Common myeloid progenitor, CD34-positive (primary cell): ENCODE data around the gene METTL25B.

Experiments
- CTCF ChIA-PET: fragments of 350-600 bp; sonication (Branson Sonifier 250); formaldehyde crosslinking; loops from one replicate; lab custom pipeline; 2021; ENCODE audit warnings: antibody characterized with exemption; lab: Charles Lee
- POLR2A ChIA-PET: fragments of 350-600 bp; sonication (Branson Sonifier 250); formaldehyde crosslinking; loops from one replicate; lab custom pipeline; 2021; ENCODE audit warnings: antibody characterized with exemption; lab: Charles Lee
- DNase-seq, 3 donors: peaks; one replicate each; pipeline versions ENCODE4 v3.0.0 to v3.0.0-alpha.2; 2013
- H3K27ac ChIP-seq, 2 experiments: 1 replicate in 1 of 2; 2 replicates in 1 of 2; pipeline ENCODE4 v1.7.0; 2013; ENCODE audit warnings: inconsistent platforms in 2 of 2, low read length in 2 of 2, mild to moderate bottlenecking in 2 of 2, low read depth in 1 of 2, moderate library complexity in 1 of 2; ENCODE audit not compliant: severe bottlenecking in 2 of 2, insufficient read depth in 1 of 2, poor library complexity in 1 of 2
- H3K27me3 ChIP-seq, 5 experiments: replicated peaks in 2 of 5; 1 replicate in 3 of 5; 2 replicates in 2 of 5; pipeline versions ENCODE4 v1.6.1 to v1.7.0; 2013; ENCODE audit warnings: low read length in 4 of 5, mild to moderate bottlenecking in 2 of 5, moderate library complexity in 2 of 5, inconsistent platforms in 1 of 5; ENCODE audit not compliant: insufficient read depth in 5 of 5, control insufficient read depth in 4 of 5
- H3K36me3 ChIP-seq, 4 experiments: 1 replicate in 2 of 4; 2 replicates in 2 of 4; pipeline versions ENCODE4 v1.6.1 to v1.7.0; 2013; ENCODE audit warnings: low read length in 3 of 4, control low read depth in 1 of 4, mild to moderate bottlenecking in 1 of 4; ENCODE audit not compliant: control insufficient read depth in 4 of 4, insufficient read depth in 4 of 4
- H3K4me1 ChIP-seq, 4 experiments: 1 replicate in 3 of 4; 2 replicates in 1 of 4; pipeline versions ENCODE4 v1.6.1 to v1.7.1; 2013; ENCODE audit warnings: low read length in 3 of 4, mild to moderate bottlenecking in 3 of 4, control low read depth in 1 of 4, inconsistent platforms in 1 of 4, moderate library complexity in 1 of 4; ENCODE audit not compliant: control insufficient read depth in 4 of 4, insufficient read depth in 4 of 4; ENCODE audit errors: control extremely low read depth in 1 of 4
- H3K4me3 ChIP-seq, 7 experiments: 1 replicate in 4 of 7; 2 replicates in 3 of 7; pipeline versions ENCODE4 v1.5.1 to v1.7.0; 2013; ENCODE audit warnings: mild to moderate bottlenecking in 7 of 7, low read length in 6 of 7, moderate library complexity in 6 of 7, inconsistent platforms in 2 of 7, low read depth in 2 of 7, control low read depth in 1 of 7; ENCODE audit not compliant: insufficient read depth in 4 of 7, control insufficient read depth in 1 of 7; ENCODE audit errors: extremely low read depth in 1 of 7
- H3K9me3 ChIP-seq, 5 experiments: 1 replicate in 4 of 5; 2 replicates in 1 of 5; pipeline versions ENCODE4 v1.6.1 to v1.7.1; 2013; ENCODE audit warnings: low read length in 4 of 5, mild to moderate bottlenecking in 2 of 5, inconsistent platforms in 1 of 5, low read depth in 1 of 5, moderate library complexity in 1 of 5; ENCODE audit not compliant: control insufficient read depth in 4 of 5, insufficient read depth in 2 of 5; ENCODE audit errors: control extremely low read depth in 1 of 5
- WGBS: methylation state at CpG from one replicate; pipeline ENCODE4 v1.1.5; 2013; ENCODE audit not compliant: insufficient coverage; 5-methylcytosine and 5-hydroxymethylcytosine counted together

The METTL25B gene

DNA sequence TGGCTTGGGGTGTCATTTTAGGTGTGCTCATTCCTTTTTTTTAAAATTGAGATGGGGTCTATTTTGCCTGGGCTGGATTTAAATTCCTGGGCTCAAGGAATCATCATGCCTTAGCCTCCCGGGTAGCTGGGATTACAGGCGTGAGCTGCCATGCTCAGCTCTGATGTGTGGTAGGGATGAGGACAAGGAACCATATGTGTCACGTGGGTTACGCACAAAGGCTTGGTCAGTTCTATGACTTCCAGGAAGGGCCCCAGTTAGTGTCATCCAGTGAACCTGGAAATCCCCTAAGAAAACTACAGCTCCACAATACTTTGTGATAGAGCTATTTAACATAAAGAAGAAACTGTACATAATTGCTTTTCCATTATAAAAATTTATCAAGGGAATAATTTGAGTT is 6.7 kb upstream of the METTL25B start:
- Histone ChIP-seq H3K4me1 (peaks cover 8 to 18% (median 15%) of the 10 kb centered on the region in 4 experiments), H3K27ac (no peak overlapping the region), H3K9me3 (no peaks in the 10 kb centered on the region), H3K27me3 (no peaks in the 10 kb centered on the region), H3K36me3 (peaks cover 20 to 42% (median 34%) of the 10 kb centered on the region in 4 experiments), H3K4me3 (no peak overlapping the region)
- ChIA-PET CTCF (interaction anchor here (0.9 to 17.7 kb wide), 4 partner anchors 8 to 98 kb away, joined by 3 to 393 read pairs (median 4); partner anchors contain the start of gene NES), POLR2A (no interaction called here)
- no peak for DNase-seq
- WGBS = no CpG with 5 or more reads among the region's 4 CpGs

DNA sequence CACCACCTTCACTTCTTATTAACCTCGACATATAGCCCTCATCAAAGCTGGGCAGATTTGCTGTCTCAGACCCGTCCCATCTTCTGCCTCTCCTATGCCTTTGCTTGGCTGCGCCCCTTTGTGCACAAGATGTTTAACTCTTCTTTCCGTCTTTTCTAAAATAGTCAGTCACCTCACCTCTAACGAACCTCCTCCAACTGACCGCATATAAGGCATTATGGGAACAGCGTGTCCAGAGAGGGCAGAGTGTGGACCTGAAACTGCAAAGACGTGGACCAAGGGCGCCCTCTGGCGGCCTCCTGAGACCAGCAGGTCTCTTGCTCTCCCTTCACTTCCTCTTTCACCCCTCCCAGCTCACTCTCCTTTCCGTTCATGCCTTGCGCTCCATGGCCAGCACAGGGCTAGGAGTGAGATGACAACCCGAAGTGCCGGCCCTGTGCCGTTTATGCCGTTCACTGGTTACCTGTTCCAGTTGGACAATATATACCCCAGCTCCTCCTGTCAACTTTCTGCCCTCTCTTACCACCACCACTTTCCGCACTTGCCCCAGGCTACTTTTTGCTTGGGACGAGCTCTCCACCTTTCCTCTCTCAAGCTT is 2.5 kb upstream of the METTL25B start:
- peak overlapping the region in 1 of 2 experiments; percentile 4 for H3K27ac ChIP-seq
- H3K9me3 ChIP-seq = no peaks in the 10 kb centered on the region
- 19% methylated on average over 16 of the region's 18 CpGs for WGBS
- ChIA-PET POLR2A (interaction anchor here (1.1 to 1.3 kb wide), 2 partner anchors 36 to 134 kb away, joined by 3 to 9 read pairs; no protein-coding TSS in a partner anchor), CTCF (interaction anchor here (0.6 to 17.7 kb wide), 58 partner anchors 8 to 206 kb away, joined by 3 to 393 read pairs (median 5); partner anchors contain the start of genes CRABP2, HDGF, INSRR and MRPL24)
- H3K27me3 ChIP-seq = no peaks in the 10 kb centered on the region
- H3K36me3 ChIP-seq = peaks cover 18 to 39% (median 33%) of the 10 kb centered on the region in 4 experiments
- peak; percentile 81 to 89 (median 83) for DNase-seq
- H3K4me3 ChIP-seq = peak overlapping the region in 6 of 7 experiments; percentile 33 to 93 (median 57)
- H3K4me1 ChIP-seq = peaks cover 24 to 45% (median 39%) of the 10 kb centered on the region in 4 experiments

DNA sequence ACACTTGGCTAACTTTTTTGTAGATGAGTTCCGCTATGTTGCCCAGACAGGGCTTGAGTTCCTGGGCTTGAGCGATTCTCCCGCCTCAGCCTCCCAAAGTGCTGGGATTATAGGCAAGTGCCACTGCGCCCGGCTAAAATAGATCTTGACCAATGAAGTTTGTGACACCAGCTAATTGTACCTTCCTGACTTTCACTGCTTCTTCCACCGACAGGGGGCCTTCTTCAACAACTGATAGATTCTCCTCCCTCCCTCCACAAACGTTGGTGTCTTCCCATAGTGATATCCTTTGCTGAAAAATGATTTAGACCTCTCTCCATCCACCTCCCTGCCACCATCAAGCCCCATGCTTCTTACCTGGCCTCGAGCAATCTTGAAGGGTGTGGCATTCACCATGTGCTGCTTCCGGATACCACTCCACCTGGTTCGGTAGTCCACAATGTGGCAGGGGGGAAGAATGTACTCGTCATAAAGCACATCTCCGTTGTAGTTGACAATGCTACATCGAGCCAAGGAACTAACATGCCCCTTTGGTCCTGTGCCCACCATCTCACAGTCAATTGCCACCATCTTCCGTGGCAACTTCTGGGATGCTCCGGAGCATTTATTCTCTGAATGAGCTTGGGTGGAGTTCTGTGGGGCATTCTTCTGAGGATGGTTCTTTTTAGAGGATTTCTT is 1.6 kb upstream of the METTL25B start:
- CTCF ChIA-PET = interaction anchor here (0.7 to 17.7 kb wide), 58 partner anchors 9 to 205 kb away, joined by 3 to 393 read pairs (median 6); partner anchors contain the start of genes CRABP2, HDGF, INSRR and MRPL24
- H3K4me1 ChIP-seq = peaks cover 24 to 45% (median 39%) of the 10 kb centered on the region in 4 experiments
- POLR2A ChIA-PET = interaction anchor here (0.7 to 1.3 kb wide), 3 partner anchors 20 to 133 kb away, joined by 3 to 9 read pairs (median 3); no protein-coding TSS in a partner anchor
- peak overlapping the region in 4 of 7 experiments; percentile 93 to 98 (median 94) for H3K4me3 ChIP-seq
- peaks cover 13 to 32% (median 29%) of the 10 kb centered on the region in 4 experiments for H3K36me3 ChIP-seq
- no peaks in the 10 kb centered on the region for H3K27me3 ChIP-seq
- peak overlapping the region in 1 of 2 experiments; percentile 4 for H3K27ac ChIP-seq
- WGBS = 72% methylated on average over 14 of the region's 15 CpGs
- DNase-seq = peak; percentile 52 to 66 (median 60)
- no peaks in the 10 kb centered on the region for H3K9me3 ChIP-seq

DNA sequence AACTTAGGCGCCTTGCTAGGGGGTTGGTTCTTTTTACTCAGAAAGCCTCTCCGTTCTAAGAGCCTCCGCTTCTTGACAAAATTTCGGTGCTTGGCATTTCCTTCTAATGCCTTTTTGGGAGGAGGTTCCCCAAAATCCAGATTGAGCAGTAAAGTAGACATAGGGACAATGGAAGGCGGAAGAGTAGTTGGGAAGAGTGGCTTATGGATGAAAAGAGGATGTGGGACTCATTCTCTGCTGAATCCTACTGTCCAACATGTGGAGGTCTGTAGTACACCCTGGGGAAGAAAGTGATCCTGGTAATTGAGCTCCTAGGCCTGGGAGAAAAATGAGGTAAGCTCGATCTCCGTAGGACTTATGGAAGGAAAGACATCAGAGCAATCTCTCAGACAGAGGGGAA is 777 bp upstream of the METTL25B start:
- peaks cover 24 to 45% (median 39%) of the 10 kb centered on the region in 4 experiments for H3K4me1 ChIP-seq
- peak overlapping the region in 1 of 2 experiments; percentile 82 for H3K27ac ChIP-seq
- peaks cover 13 to 35% (median 28%) of the 10 kb centered on the region in 4 experiments for H3K36me3 ChIP-seq
- H3K4me3 ChIP-seq = peak overlapping the region; percentile 64 to 98 (median 94)
- no peak for DNase-seq
- CTCF ChIA-PET = interaction anchor here (1.0 to 17.7 kb wide), 27 partner anchors 10 to 202 kb away, joined by 3 to 393 read pairs (median 12); partner anchors contain the start of genes CRABP2, HDGF, INSRR and MRPL24
- WGBS = 55% methylated on average over 7 of the region's 7 CpGs
- no peaks in the 10 kb centered on the region for H3K9me3 ChIP-seq
- POLR2A ChIA-PET = interaction anchor here (0.6 to 1.1 kb wide), 2 partner anchors 14 to 649 kb away, joined by 4 read pairs; partner anchors contain the start of gene MRPL24
- no peaks in the 10 kb centered on the region for H3K27me3 ChIP-seq

DNA sequence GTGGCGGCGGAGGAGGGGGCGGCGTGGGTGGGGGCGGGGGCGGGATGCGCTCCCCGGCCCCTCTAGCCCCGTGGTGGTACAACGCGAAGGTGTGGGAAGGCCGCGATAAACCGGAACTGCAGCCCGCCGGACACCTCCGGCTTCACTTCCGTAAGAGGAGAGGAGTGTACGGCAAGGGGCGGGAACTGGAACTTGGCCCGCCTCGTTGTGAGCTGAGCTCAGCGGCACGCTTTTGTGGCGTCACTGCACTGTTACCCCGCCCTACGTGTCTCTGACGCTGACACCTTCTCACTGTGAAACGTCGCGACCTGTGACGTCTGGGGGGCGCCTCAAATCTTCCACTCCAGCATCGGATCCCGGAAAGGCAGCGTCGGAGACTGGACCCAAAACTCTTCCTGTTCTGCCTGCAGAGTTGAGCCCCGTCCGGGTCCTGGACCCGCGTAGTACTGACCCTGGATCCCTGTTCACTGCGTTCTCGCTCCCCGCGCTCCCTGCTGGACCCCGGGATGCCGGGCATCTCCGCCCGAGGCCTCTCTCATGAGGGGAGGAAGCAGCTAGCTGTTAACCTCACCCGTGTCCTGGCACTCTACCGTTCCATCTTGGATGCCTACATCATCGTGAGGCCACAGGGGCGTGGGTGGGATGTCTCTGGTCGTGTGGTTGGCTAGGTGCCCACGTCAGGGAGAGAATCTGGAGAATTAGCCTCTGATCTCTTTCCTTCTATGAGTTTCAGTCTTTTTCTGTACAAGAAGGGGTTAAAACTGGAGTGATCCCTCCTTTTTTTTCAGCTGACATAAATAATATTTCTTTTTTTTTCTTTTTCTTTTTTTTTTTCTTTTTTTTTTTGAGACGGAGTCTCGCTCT is 562 bp downstream of the METTL25B start, which contains the start of gene ISG20L2:
Gene ISG20L2 (minus strand): TSS at position 168 of the 864 bp plus-strand sequence. CDS start 1,114 bp downstream, outside the sequence.
- Histone ChIP-seq H3K27ac (peak within 1 kb of the TSS; percentile 76 to 88), H3K4me3 (peak within 1 kb of the TSS; percentile 64 to 98 (median 94)), H3K36me3 (peaks cover 11 to 36% (median 25%) of the 10 kb centered on the region in 4 experiments), H3K9me3 (no peaks in the 10 kb centered on the region), H3K4me1 (peaks cover 24 to 45% (median 39%) of the 10 kb centered on the region in 4 experiments), H3K27me3 (no peaks in the 10 kb centered on the region)
- ChIA-PET CTCF (interaction anchor here (0.6 to 17.7 kb wide), 18 partner anchors 13 to 196 kb away, joined by 3 to 393 read pairs (median 12); partner anchors contain the start of genes HDGF, INSRR, MRPL24 and NES), POLR2A (interaction anchor here (0.5 to 2.0 kb wide), 9 partner anchors 10 to 103 kb away, joined by 3 to 10 read pairs (median 4); partner anchors contain the start of genes HDGF, MRPL24 and PRCC)
- WGBS = under 1% methylated on average over 38 of the region's 57 CpGs
- peak; percentile 99 for DNase-seq
